Body of pancreas (tissue), 4 donors: ENCODE results near the gene AGK.
"Not testable (repeated sequence)": the region's sequence is repeated elsewhere in the genome, so short reads cannot be mapped to it uniquely, and the experiment has no call there.

Experiments used
- POLR2A ChIP-seq, 3 donors: fragments of 450-650 bp; IDR thresholded peaks; one replicate each; pipeline ENCODE4 v1.6.1; 2016; ENCODE audit warnings: antibody characterized with exemption in 3 of 3, mild to moderate bottlenecking in 2 of 3
- TF ChIP-seq, protein P1 (sequence below), 7 experiments: fragments of 450-650 bp in 4 of 7; fragments of 200-600 bp in 3 of 7; sonication (generic) in 3 of 7; IDR thresholded peaks; one replicate each; pipeline ENCODE4 v1.5.1; 2016 to 2019; ENCODE audit warnings: antibody characterized with exemption in 7 of 7

DNA sequence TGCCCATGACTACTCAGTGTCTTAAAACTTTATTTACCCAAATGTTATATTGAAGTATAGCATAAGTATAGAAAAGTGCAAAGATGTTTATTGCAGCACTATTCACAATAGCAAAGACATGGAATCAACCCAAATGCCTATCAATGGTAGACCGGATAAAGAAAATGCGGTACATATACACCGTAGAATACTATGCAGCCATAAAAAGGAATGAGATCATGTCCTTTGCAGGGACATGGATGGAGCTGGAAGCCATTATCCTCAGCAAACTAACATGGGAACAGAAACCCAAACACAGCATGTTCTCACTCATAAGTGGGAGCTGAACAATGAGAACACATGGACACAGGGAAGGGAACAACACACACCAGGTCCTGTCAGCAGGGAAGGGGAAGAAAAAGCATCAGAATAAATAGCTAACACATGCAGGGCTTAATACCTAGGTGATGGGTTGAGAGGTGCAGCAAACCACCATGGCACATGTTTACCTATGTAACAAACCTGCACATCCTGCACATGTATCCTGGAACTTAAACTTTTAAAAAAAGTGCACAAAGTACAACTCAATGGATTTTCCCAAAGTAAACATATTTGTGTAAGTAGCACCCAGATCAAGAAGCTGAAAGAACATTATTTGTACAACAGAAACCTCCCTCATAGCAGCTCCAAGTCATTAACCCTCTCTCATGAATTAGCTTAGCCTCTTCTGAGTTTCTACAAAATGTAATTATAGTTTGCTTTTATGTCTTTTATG is 138.0 kb downstream of the AGK start:
- TF ChIP-seq POLR2A (IDR thresholded peaks at IDR 0.05): not testable (repeated sequence)
- TF ChIP-seq, protein P1, sequence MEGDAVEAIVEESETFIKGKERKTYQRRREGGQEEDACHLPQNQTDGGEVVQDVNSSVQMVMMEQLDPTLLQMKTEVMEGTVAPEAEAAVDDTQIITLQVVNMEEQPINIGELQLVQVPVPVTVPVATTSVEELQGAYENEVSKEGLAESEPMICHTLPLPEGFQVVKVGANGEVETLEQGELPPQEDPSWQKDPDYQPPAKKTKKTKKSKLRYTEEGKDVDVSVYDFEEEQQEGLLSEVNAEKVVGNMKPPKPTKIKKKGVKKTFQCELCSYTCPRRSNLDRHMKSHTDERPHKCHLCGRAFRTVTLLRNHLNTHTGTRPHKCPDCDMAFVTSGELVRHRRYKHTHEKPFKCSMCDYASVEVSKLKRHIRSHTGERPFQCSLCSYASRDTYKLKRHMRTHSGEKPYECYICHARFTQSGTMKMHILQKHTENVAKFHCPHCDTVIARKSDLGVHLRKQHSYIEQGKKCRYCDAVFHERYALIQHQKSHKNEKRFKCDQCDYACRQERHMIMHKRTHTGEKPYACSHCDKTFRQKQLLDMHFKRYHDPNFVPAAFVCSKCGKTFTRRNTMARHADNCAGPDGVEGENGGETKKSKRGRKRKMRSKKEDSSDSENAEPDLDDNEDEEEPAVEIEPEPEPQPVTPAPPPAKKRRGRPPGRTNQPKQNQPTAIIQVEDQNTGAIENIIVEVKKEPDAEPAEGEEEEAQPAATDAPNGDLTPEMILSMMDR (IDR thresholded peaks at IDR 0.05): not testable (repeated sequence)
